Measurements from ENCODE around the gene MRPL40. TPM values are rescaled to one million over a fixed set of nuclear protein-coding genes. Genes with fewer than 3 reads are reported as not detected.

MRPL40 gene
- total and polyA plus RNA-seq, 4 donors: 17.0 to 61.4 (median 32.2) TPM

GRCh38 chr22:19419464-19420178, 12.7 kb upstream of the MRPL40 start:
- Histone ChIP-seq H3K9ac (ENCODE audit: insufficient read depth in 1 of 2, low read length in 2 of 2) (no peak overlapping the region), H3K36me3 (ENCODE audit: control insufficient read depth in 4 of 4, insufficient read depth in 4 of 4, low read length in 4 of 4) (no peaks in the 10 kb centered on the region), H3K27me3 (ENCODE audit: control insufficient read depth in 3 of 3, insufficient read depth in 3 of 3, low read length in 2 of 3) (no peaks in the 10 kb centered on the region), H3K9me3 (ENCODE audit: control insufficient read depth in 4 of 4, insufficient read depth in 3 of 4, low read length in 3 of 4) (no peaks in the 10 kb centered on the region), H3K4me3 (no peak overlapping the region), H3K4me1 (ENCODE audit: control insufficient read depth in 5 of 5, insufficient read depth in 5 of 5, low read length in 5 of 5) (peaks cover 0 to 5% (median 0%) of the 10 kb centered on the region in 5 donors), H3K27ac (ENCODE audit: low read depth in 1 of 2, low read length in 1 of 2) (no peak overlapping the region)
- DNase-seq: no peak
- 40 to 59% methylated on average over 5 of the region's 5 CpGs for WGBS, 2 donors
- TF ChIP-seq, protein P1, sequence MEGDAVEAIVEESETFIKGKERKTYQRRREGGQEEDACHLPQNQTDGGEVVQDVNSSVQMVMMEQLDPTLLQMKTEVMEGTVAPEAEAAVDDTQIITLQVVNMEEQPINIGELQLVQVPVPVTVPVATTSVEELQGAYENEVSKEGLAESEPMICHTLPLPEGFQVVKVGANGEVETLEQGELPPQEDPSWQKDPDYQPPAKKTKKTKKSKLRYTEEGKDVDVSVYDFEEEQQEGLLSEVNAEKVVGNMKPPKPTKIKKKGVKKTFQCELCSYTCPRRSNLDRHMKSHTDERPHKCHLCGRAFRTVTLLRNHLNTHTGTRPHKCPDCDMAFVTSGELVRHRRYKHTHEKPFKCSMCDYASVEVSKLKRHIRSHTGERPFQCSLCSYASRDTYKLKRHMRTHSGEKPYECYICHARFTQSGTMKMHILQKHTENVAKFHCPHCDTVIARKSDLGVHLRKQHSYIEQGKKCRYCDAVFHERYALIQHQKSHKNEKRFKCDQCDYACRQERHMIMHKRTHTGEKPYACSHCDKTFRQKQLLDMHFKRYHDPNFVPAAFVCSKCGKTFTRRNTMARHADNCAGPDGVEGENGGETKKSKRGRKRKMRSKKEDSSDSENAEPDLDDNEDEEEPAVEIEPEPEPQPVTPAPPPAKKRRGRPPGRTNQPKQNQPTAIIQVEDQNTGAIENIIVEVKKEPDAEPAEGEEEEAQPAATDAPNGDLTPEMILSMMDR (IDR thresholded peaks at IDR 0.05; ENCODE audit: control extremely low read depth, extremely low read depth): no peak
- no peak for ATAC-seq (ENCODE audit: insufficient read depth, low FRiP score)

DNA sequence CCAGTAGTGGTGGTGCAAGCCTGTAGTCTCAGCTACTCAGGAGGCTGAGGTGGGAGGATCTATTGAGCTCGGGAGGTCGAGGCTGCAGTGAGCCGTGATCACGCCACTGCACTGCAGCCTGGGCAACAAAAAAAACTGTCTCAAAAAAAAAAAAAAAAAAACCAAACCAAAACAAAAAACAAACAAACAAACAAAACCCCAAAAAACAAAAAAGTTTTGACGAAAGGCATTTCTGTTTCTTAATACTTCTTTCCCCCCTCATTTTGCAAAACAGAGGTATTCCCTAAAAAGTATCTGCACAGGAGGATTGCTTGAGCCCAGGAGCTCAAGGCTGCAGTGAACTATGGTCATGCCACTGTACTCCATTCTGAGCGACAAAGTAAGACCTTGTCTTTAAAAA, 12.0 kb upstream of the MRPL40 start:
- DNase-seq: no peak
- Histone ChIP-seq H3K9ac (ENCODE audit: insufficient read depth in 1 of 2, low read length in 2 of 2) (no peak overlapping the region), H3K9me3 (ENCODE audit: control insufficient read depth in 4 of 4, insufficient read depth in 3 of 4, low read length in 3 of 4) (no peaks in the 10 kb centered on the region), H3K27me3 (ENCODE audit: control insufficient read depth in 3 of 3, insufficient read depth in 3 of 3, low read length in 2 of 3) (no peaks in the 10 kb centered on the region), H3K4me3 (no peak overlapping the region), H3K27ac (ENCODE audit: low read depth in 1 of 2, low read length in 1 of 2) (no peak overlapping the region), H3K4me1 (ENCODE audit: control insufficient read depth in 5 of 5, insufficient read depth in 5 of 5, low read length in 5 of 5) (peaks cover 0 to 7% (median 0%) of the 10 kb centered on the region in 5 donors), H3K36me3 (ENCODE audit: control insufficient read depth in 4 of 4, insufficient read depth in 4 of 4, low read length in 4 of 4) (no peaks in the 10 kb centered on the region)
- ATAC-seq (ENCODE audit: insufficient read depth, low FRiP score): no peak
- TF ChIP-seq, protein P1 (IDR thresholded peaks at IDR 0.05; ENCODE audit: control extremely low read depth, extremely low read depth): no peak
- 87 to 95% methylated on average over 6 of the region's 6 CpGs for WGBS, 2 donors

- Histone ChIP-seq H3K36me3 (ENCODE audit: control insufficient read depth in 4 of 4, insufficient read depth in 4 of 4, low read length in 4 of 4) (no peaks in the 10 kb centered on the region), H3K4me1 (ENCODE audit: control insufficient read depth in 5 of 5, insufficient read depth in 5 of 5, low read length in 5 of 5) (peaks cover 0 to 7% (median 0%) of the 10 kb centered on the region in 5 donors), H3K27ac (ENCODE audit: low read depth in 1 of 2, low read length in 1 of 2) (no peak overlapping the region), H3K4me3 (no peak overlapping the region), H3K9ac (ENCODE audit: insufficient read depth in 1 of 2, low read length in 2 of 2) (no peak overlapping the region), H3K27me3 (ENCODE audit: control insufficient read depth in 3 of 3, insufficient read depth in 3 of 3, low read length in 2 of 3) (no peaks in the 10 kb centered on the region), H3K9me3 (ENCODE audit: control insufficient read depth in 4 of 4, insufficient read depth in 3 of 4, low read length in 3 of 4) (no peaks in the 10 kb centered on the region)
- TF ChIP-seq, protein P1 (IDR thresholded peaks at IDR 0.05; ENCODE audit: control extremely low read depth, extremely low read depth): no peak
- ATAC-seq (ENCODE audit: insufficient read depth, low FRiP score): no peak
- 85% methylated on average over 11 of the region's 11 CpGs for WGBS, 2 donors
- no peak for DNase-seq
Observed at GRCh38 chr22:19422440-19423301, 9.7 kb upstream of the MRPL40 start.
